Measurements from ENCODE around the gene COL15A1.
"Not testable (repeated sequence)": the region's sequence is repeated elsewhere in the genome, so short reads cannot be mapped to it uniquely, and the experiment has no call there.

The COL15A1 gene

GRCh38 chr9:99093492-99093791 is 149.7 kb downstream of the COL15A1 start:
- DNase-seq (ENCODE audit: low read depth, low spot score): no peak
- H3K27ac ChIP-seq: no peak overlapping the region

GRCh38 chr9:99095565-99095964 is 151.9 kb downstream of the COL15A1 start:
- no peak for DNase-seq (ENCODE audit: low read depth, low spot score)
- no peak overlapping the region for H3K27ac ChIP-seq

- DNase-seq (ENCODE audit: low read depth, low spot score): no peak
- no peak overlapping the region for H3K27ac ChIP-seq
These were observed 152.7 kb downstream of the COL15A1 start for GRCh38 chr9:99096409-99096808.

- not testable (repeated sequence) for DNase-seq (ENCODE audit: low read depth, low spot score); H3K27ac ChIP-seq
These were observed 156.3 kb downstream of the COL15A1 start for GRCh38 chr9:99099806-99100585.

DNA sequence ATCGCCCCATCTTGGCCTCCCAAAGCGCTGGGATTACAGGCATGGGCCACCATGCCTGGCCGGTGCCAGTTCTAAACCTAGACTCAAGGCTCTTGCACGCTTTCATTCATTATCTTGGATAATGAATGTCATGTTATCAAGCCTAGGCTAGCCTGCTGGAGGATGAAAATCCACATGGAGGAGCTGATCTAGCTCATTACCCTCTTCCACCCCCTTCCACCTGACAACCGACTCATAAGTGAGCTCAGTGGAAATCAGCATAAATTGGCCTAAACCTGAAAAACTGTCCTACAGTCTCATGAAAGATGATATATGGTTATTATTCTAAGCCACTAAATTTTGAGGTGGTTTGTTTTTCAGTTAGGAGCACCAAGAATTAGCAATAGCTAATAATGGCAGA is 157.6 kb downstream of the COL15A1 start:
- no peak for DNase-seq (ENCODE audit: low read depth, low spot score)
- H3K27ac ChIP-seq: no peak overlapping the region

DNA sequence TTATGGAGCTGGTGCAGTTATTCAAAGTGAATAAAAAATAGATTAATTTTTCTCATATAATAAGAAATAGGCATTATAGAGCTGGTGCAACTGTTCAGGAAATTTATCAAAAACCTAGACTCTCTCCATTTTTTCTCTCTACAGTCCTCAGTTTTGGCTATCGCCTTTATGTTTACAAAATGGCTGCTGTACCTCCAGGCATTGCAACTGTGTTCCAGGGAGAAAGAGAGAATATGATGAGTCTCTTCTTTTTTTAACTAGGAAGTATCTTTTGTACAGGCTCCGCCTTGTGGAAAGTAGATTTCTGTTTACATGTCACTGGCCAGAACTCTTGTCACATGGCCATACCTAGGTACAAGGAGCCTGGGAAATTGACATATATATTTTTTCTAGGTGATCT is 158.1 kb downstream of the COL15A1 start:
- no peak for DNase-seq (ENCODE audit: low read depth, low spot score)
- H3K27ac ChIP-seq: no peak overlapping the region

- peak; percentile 80 for DNase-seq (ENCODE audit: low read depth, low spot score)
- peak overlapping the region; percentile 88 for H3K27ac ChIP-seq
These were observed 159.6 kb downstream of the COL15A1 start for GRCh38 chr9:99103054-99103895.

GRCh38 chr9:99103901-99104458 is 160.3 kb downstream of the COL15A1 start:
- no peak for DNase-seq (ENCODE audit: low read depth, low spot score)
- peak overlapping the region; percentile 88 for H3K27ac ChIP-seq

GRCh38 chr9:99104459-99105151 is 160.9 kb downstream of the COL15A1 start, which contains the start of gene TGFBR1:
TSS of gene TGFBR1 (plus strand) at chr9:99105113. CDS start at chr9:99105206, 93 bp downstream.
- peak within 1 kb of the TSS; percentile 88 for H3K27ac ChIP-seq
- peak; percentile 60 for DNase-seq (ENCODE audit: low read depth, low spot score)

- H3K27ac ChIP-seq: peak overlapping the region; percentile 88
- no peak for DNase-seq (ENCODE audit: low read depth, low spot score)
These were observed 161.7 kb downstream of the COL15A1 start for GRCh38 chr9:99105152-99106043.

DNA sequence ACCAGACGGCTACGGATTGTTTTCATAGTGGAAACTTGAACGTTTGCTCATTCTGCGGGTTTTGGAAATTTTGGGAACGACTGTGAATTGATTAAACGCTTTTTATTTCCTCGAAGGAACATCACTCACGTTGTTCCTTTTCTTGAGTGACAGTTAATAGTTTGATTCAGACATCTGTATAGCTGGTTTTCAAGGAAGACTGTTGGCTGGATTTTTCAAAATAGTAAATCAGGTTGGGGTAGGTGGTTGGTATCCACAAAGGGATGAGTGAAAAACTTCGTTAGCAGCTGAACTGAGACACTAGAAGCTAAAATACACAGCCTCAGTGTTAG is 162.3 kb downstream of the COL15A1 start:
- no peak for DNase-seq (ENCODE audit: low read depth, low spot score)
- H3K27ac ChIP-seq: peak overlapping the region; percentile 88

GRCh38 chr9:99107421-99107820 is 163.7 kb downstream of the COL15A1 start:
- no peak for DNase-seq (ENCODE audit: low read depth, low spot score)
- no peak overlapping the region for H3K27ac ChIP-seq

DNA sequence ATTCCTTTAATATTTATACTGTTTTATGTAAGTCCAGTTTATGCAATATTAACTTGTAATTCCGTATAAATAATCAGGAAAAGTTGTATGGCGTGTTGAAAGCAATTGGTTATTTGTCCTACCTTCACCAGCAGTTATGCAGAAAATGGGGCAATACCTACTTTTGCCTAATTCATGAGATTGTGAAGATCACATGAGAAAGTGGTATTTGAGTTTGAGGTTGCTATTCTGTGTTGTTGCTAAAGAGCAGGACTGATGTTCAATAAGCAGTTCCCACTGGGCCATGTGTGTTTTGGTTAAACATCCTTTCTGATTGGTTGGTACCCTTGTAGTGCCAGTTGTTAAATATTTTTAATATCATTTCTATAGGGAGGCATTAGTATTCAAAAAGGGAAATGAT is 164.4 kb downstream of the COL15A1 start:
- no peak overlapping the region for H3K27ac ChIP-seq
- no peak for DNase-seq (ENCODE audit: low read depth, low spot score)

DNA sequence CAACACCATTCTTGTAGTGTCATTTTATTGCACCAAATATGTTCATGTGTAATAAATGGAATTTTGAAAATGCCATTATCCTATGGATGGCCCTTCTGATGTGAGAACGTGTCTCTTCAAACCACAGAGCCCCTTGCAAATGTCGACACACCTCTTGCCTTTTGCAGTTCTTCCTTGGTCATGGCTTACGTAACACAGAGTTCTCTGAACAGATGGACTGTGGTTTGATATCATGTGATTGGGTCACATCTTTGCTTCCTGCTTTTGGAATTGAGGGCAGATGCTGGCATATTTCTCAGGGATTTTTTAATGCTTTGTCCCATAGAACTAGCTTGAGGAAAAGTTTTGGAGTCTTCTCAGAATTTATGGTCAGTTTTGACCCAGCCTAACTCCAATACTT is 165.8 kb downstream of the COL15A1 start:
- H3K27ac ChIP-seq: no peak overlapping the region
- DNase-seq (ENCODE audit: low read depth, low spot score): no peak

- no peak overlapping the region for H3K27ac ChIP-seq
- no peak for DNase-seq (ENCODE audit: low read depth, low spot score)
These were observed 169.2 kb downstream of the COL15A1 start for GRCh38 chr9:99112750-99113413.

- no peak overlapping the region for H3K27ac ChIP-seq
- no peak for DNase-seq (ENCODE audit: low read depth, low spot score)
These were observed 169.8 kb downstream of the COL15A1 start for GRCh38 chr9:99113414-99114048.

DNA sequence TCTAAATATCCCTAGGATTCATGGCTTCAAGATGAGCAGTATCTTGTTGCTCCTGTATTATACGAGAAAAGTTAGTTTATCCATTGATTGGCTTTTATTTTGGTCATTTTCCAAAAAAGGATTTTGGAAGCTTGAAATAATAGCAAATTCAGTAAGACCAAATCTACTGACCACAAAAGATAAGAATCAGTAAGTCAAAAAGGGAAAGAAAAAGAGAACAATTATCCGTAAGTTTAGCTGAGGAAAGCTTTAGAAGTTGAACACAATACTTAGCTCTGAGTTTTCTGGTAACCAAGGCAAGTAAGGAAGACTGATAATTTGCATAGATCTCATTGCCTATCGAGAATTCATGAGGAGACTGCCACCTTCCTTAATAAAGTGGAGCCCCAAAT is 170.3 kb downstream of the COL15A1 start:
- no peak overlapping the region for H3K27ac ChIP-seq
- no peak for DNase-seq (ENCODE audit: low read depth, low spot score)

- H3K27ac ChIP-seq: no peak overlapping the region
- DNase-seq (ENCODE audit: low read depth, low spot score): no peak
These were observed 171.3 kb downstream of the COL15A1 start for GRCh38 chr9:99114846-99115500.

Data from epithelial cell of prostate (primary cell).